Limb (tissue), 2 donors: ENCODE data around the gene C13orf46.

Experiments
- DNase-seq, 2 donors: peaks; one replicate each; pipeline ENCODE4 v3.0.0-alpha.2; 2016; ENCODE audit errors: extremely low spot score in 2 of 2

The C13orf46 gene

DNA sequence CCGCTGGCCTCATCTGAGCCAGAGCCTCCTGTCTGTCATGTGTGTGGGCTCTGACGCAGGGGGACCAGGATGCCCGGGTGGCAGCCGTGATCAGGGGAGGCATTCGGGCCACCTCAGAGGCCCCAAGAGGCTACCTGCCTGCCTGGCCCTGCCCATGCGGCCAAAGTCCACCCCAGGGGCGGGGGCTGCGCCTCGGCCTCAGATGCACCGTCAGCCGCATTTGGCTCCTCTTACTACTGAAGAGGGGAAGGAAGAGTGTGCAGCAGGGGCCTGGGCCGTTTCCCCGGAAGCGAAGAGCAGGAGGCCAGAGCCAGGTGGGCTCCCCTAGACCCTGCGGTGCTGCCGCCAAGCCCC is 34.0 kb downstream of the C13orf46 start:
- DNase-seq: no peak

DNA sequence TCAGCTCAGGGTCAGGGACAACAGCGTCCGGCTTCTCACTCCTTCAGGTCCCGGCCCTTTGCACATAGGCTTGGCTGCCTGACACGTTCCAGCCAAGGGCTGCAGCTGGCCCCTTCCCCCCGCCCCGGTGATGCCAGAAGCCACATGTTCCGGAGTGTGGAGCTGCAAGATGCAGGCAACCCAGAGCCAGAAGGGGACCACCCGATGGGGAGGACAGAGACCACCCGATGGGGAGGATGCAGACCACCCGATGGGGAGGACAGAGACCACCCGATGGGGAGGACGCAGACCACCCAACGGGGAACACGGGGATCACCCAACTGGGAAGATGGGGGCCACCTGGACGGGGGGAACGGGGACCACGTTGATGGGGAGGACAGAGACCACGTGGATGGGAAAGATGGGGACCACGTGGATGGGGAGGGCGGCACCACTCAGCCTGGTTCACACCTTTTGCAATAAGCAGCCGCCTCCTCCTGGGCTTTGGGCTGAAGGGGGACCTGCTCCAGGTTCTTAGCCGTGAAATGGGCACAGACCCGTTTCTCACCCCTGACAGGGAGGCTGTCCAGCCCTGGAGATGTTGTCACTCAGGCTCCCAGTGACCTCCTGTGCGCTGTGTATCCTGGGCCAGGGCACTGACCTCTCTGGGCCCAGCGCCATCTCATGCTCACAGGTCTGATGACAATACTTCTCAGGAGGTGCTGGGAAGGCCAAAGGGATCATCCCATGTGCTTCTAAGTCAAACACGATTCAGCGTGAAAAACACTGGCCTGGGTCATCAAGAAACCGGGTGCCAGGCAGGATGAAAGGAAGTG is 34.5 kb downstream of the C13orf46 start:
- DNase-seq: no peak

DNA sequence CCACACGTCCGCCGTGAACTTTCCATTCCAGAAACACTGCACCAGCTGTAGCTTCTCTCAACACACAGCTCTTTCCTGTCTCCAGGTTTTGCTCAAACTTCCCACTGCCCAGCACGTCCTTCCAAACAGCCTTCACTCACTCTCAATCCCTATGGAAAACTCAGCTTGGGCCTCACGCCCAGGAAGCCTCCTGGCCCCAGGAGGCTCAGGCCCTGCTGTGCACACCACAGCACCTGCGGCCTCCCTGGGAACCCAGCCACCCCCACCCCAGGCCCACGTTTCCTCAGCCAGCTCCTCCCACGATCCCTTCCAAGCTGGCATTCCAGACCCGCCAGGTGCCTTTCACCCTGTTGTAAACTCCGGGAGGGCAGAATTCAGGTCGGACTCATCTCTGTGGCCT is 35.2 kb downstream of the C13orf46 start:
- peak in 1 of 2 donors; percentile 36 for DNase-seq

DNA sequence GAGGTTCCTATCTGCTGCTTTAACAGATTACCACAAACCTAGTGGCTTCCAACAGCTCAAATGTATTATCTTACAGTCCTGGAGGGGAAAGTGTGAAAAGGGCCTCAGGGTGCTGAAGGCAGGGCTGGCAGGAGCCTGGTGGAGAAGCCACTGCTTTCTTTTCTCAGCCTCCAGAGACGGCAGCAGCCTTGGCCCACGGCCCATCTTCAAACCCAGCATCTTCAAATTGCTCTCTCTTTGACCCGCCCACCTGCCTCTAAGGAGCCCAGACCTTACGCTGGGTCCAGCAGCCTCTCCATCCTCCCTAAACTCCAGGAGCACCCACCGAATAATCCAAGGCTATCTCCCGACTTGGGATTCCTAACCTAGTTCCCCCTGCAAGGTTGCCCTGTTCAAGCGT is 35.6 kb downstream of the C13orf46 start:
- no peak for DNase-seq

DNA sequence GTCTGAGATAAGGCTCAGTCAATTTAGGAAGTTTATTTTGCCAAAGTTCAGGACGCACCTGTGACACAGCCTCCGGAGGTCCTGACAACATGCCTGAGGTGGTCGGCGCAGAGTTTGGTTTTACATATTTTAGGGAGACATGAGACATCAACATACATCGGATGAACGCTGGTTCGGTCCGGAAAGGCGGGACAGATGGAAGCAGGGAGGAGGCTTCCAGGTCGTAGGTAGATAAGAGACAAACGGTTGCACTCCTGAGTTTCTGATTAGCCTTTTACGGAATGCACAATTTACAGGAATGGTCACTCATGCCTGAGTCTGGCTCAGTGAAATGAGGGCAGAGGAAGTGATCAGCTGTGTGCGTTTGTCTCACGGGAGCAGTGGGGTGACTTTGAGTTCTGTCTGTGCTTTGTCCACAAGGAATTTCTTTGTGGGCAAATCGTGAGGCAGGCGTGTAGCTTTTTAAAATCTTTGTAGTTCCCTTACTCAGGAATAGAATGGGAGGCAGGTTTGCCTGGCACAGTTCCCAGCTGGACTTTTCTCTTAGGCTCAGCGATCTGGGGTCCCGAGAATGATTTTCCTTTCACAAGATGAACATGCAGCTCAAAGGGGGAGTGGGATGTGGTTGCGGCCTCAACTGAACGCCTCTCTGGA is 36.2 kb downstream of the C13orf46 start:
- DNase-seq: no peak

DNA sequence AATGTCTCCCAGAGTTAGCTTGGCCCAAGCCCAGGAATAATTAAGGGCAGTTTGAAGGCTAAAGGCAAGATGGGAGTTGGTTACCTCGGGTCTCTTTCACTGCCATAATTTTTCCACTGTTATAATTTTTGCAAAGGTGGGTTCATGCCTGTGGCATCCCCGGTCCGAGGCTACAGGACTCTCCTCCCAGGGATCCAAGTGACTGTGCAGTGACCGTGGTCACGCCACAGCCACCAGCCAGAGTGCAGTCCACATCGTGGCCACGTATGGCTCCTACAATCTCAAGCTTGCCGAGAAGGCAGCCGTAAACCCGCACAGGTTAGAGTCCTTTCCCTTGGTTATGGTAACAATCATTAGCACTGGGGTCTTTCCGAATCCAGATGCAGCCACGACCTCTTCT is 36.8 kb downstream of the C13orf46 start:
- no peak for DNase-seq

DNA sequence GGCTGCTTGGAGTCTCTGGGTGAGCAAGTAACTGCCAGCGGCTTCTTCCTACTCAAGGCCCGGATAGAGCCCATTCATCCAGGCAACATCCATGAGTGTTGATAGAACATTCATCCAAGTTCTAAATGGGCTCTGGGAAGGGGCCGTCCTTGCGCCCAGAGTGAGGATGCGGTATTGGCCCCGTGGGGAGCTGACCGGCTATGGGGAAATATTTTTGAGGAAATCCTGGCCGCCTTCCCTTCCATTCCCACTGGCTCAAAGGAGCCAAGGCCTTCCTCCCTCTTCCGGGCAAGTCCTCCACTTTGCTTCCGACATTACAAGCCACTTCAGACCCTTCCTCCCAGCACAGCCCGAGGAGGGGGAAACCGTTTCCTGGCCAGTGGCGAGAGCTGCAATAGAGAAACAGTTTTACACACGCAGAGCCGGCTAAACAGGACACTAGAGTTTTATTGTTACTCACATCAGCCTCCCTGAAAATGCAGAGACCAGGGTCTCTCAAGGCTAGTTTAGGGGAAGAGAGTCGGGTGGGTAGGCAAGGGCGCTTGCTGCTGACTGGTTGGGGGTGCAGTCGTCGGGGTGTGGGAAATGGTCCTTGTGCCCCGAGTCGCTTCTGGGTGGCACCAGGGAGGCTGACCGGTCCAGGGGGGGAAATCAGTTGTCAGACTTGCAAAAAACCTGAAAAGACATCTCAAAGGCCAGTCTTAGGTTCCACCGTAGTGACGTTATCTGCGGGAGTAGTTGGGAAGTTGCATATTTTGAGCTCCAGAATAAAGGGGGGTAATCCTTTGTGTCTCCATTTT is 37.5 kb downstream of the C13orf46 start:
- no peak for DNase-seq

DNA sequence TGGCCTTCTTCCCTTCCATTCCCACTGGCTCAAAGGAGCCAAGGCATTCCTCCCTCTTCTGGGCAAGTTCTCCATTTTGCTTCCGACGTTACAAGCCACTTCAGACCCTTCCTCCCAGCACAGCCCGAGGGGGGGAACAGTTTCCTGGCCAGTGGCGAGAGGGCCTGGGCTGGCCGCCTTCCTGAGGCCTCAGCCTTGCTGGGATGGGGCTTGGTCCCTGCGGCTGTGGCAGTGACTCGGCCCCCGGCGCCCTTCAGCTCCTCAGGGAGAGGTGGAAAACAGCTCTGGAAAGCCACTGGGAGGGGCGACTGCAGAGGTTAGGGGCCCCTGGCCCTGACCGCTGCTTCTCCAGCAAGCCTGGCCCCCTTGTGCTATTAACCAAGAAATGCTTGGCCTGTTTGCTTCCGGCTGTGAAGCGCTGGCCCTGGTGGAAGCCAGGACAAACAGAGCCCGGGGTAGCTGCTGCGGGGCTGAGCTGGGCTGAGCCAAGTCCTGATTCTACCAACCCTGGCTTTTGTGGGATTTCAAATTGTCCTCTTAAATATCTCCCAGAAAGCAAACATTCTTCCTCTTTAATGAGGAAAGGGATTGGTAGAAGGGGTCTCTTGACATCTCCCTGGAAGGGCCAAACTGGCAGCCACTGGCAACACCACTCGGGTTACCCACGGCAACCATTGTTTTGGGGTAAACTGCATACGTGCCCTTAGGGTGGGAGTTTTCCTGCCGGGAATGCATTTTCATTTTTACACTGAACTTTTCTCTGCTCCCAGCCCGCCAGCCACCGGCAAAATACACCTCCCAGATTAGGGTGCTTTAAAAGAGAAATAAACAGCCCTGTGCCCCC is 38.7 kb downstream of the C13orf46 start:
- peak in 1 of 2 donors; percentile 18 for DNase-seq

DNA sequence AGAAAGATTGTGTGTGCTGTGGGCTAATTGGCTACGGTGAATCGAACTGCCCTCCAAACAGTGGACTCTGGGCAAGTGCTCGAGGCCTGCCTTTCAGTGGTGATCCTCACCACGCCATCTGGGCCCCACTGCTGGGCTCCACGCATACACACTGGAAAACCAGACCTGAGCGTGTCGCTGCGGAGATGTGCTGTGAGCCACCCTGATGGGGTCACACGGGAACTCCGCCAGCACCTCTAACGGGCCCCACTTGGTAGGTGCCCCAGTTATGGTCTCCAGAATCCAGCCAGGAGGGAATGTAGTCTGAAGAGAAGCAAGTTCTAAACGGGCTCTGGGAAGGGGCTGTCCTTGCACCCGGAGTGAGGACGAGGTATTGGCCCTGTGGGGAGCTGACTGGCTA is 39.3 kb downstream of the C13orf46 start:
- DNase-seq: no peak

DNA sequence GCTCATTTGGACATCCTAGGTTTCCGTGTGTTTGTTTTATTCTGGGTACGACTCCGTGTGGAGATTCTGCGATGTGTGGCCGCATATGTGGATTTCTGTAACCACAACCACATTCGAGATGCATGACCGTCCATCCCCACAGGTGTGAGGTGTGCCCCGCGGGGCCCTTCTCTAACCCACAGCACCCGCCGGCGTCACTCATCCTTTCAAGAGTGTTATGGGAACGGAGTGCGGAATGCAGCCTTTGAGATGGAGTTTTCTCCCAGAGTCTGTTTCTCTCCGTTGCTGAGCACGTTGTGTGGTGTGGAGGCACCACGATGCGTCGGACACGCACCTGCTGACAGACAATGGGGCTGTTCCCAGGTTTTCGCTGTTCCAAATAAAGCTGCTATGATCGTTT is 40.0 kb downstream of the C13orf46 start:
- peak in 1 of 2 donors; percentile 26 for DNase-seq

DNA sequence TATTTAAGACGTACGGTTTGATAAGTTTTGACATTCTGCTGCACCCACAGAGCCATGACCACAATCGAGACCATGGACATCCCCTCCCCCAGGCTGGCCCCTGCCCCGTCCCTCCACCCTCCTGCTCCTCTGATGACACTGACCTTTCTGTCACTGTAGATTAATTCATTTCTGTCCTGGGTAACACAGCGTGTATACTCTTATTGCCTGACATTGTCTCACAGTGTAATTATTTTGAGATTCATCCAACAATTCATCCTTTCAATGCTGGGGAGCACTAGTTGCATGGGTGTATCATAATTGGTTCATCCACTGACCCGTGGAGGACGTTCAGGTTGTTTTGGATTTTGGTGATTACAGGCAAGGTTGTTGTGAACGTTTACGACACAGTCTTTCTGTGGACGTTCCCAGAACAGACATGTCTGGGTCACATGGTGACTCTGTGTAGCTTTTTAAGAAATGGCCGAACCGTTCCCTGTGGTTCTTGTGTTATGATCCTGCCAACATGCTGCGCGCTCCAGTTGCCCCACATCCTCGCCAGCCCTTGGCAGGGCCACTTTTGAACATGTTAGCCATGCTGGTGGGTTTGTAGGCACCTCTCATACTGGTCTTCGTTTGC is 41.9 kb downstream of the C13orf46 start:
- DNase-seq: peak in 1 of 2 donors; percentile 7

DNA sequence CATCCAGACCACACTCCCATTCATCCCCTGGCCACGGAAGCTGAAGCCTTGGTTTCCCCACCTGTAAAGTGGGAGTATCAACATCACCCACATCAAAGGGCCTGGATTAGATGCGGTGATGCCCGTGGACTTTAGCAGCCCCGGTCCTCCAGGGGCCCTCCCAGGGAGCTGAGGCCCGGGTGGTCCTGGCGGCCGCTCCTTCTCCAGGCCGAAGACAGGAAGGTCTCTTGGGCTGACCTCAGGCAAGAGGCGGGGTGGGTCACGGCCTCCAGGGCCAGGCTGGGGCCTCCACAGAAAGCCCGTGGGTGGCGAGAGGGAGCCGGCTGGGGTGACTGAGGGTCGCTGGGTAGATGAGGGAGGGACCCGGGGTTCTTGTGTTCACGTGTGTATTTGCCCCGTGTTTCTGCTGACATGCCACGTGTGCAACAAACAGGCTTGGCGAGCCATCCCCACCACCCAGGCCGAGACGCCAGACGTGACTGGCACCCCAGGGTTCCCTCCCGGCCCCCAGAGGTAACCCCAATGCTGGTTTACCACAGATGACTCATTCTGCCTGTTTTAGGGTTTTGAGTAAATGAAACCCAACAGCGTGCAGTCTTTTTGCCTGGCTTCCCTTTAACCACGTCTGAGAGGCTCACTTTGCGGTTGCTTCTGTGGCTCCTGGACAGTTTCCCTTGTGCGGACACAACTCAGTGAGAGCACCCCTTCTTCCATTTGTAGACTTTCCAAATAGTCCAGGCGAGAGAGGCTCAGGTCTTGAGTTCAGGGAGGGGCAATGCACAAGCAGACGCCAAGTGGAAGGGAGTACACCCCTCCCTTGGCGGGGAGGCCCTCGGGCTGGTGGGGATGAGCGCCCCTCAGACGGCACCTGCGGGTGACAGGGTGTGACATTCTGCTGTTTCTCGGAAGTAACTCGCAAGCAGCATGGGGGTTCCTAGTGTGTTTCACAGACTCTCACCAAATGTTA is 42.9 kb downstream of the C13orf46 start:
- DNase-seq: peak in 1 of 2 donors; percentile 22

DNA sequence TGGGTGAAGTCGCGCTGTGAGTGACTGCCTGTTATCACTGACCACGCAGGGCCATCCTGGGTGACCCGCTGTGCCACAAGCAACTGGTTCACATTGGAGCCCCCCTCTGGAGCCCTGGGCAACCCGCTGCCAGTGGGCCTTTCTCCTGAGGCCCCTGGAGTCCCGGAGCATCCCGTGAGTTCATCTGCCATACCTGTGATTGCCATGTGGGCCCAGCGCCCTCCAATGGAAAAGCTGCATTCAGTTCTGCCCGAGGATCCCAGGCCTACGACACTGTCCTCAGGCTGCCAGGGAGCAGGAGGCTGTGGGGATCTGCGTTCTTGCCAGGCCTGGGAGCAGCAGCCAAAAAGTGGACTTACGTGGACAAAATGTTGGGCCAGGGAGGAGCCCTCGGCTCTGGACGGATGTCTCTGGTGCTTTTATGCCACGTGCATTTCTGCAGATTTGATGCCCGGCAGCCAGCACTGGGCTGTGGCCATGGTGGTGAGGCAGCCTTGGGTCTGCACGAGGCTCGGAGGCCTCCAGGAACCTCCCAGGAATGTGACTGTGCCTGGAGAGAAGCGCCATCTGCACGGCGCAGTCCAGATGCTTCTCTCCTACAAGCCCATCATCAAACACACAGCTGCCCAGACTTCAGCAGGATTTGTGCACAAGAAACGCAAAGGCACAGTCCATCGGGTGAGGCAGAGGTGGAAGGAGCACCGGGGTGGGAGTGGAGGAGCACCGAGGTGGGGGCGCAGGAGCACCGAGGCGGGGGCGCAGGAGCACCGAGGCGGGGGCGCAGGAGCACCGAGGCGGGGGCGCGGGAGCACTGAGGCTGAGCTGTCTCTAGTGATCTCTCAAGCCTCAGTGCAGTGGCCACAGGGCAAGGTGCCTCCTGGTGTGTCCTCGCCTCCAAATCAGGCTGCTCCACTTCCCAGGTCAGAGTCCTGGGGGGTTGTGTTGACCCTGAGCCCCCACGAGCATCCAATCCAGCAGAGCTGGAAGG is 44.0 kb downstream of the C13orf46 start:
- DNase-seq: peak in 1 of 2 donors; percentile 28

DNA sequence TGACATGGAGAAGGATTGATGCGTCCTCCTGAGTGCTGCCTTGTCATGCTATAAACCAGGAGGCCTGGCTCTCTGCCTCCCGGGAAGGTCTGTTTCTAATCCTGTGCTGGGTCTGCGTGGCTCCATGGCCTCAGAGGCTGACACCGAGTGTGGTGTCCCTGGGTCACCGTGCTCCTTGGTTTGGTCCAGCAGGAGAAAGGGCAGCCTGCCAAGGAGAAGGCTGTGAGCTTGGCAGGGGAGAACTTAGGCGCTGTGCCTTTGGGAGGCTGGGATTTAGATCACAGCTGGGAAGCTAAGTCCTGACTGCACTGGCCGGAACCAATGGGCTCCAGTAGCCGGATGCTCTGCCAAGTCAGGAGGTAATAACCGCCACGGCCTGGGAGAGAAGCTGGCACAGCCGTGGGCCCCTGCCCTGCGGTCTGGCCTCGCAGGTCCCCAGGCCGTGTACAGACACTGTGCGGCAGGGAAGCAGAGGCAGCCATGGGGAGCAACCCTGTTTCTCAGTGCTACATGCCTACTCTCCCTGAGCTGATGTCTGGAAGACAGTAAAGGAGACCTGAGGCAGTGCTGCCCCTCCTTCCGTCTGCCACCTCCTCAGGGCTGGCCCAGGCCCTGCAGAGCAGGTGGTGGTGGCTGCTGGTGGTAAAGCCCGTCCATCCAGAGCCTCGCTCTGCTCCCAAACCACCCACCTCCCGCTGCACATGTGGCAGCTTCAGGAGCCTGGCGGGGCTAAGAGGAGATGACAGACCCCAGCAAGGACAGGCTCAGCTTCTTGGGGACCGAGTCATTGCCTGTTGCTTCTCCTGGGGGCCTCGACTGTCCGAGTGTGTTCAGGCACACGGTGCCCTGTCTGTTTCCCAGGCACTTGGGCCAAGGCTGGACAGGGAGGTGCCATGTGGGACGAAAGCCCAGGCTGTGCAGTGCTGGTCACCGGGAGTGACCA is 44.9 kb downstream of the C13orf46 start:
- peak; percentile 51 to 67 for DNase-seq

DNA sequence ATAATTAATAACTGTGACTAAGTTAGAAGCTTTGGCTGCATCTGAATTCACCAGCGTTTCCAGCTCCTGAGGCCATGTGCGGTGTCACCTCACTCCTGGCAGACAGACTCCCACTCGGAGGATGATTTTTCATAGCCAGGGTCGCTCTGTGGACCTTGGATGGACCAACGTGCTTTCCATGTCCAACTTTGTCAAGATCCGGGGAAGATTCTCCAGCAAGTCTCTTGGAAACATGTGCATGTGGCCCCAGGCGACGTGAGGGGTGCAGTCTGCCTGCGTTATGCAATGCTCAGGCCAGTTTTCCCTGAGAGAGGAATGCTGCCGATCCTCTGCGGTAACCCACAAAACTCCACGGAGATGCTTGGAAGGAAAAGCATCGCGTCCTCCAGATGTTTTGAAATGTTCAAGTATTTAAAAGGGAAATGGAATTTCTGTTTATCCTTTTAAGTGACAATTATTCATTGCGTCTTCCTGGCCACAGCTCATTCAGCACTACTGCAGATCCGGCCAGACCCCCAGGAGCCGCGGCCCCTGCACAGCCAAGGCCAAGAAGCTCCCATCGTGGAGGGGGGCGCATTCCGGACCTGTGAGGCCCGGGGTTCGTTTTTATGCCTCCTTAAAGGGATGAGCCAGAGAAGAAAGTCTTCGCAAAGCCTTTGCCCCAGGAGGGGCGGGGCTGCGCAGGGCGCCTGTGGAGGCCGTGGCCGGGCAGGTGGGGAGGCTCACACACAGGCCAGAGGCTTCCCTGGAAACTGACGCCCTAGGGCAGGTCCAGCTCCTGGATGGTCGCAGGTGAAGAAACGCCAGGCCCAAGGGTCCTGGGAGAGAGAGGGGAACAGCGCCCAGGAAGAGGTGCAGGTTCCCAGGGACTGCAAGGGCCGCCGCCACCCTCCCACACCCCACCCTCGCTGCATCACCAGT is 46.0 kb downstream of the C13orf46 start:
- DNase-seq: peak; percentile 58 to 62

DNA sequence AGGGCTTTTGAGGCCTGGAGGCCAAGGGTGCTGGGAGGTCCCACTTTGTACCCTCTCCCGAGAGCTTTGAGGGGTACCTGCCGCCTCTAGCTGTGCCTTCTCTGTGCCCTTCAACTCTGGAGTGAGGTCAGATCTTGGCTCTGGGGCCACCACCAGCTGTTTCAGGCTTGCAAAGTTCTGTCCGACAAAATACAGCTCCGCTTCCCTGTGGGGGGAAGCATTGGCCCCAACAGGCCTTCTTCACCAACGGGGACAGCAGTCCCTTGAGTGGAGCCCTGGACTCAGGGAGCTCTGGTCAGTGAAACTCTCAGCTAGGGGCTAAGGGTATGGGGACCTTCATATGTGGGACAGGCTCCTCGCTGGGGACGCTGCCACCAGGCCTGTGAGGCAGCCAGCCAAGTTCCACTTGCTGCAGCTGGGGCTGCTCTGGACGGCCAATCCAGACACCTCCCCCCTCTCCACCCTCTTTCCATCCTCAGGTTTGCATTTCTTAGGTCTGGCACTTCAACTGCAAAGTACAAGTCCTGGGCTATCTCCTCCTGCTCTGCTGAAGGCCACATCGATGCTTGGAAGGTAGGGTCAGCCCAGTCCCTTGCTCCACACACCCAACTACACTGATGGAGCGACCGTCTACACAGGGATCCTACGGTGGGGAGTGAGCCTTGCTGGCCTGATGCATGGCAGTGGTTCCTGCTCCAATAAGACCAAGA is 46.8 kb downstream of the C13orf46 start:
- DNase-seq: peak in 1 of 2 donors; percentile 32
